ENCODE data around the gene KLK15. TPM values are rescaled to one million over a fixed set of nuclear protein-coding genes. Genes with fewer than 3 reads are reported as not detected.
"Not testable (repeated sequence)": the region's sequence is repeated elsewhere in the genome, so short reads cannot be mapped to it uniquely, and the experiment has no call there.

The KLK15 gene
- total RNA-seq, 1 donor from 2014 or later = not detected

DNA sequence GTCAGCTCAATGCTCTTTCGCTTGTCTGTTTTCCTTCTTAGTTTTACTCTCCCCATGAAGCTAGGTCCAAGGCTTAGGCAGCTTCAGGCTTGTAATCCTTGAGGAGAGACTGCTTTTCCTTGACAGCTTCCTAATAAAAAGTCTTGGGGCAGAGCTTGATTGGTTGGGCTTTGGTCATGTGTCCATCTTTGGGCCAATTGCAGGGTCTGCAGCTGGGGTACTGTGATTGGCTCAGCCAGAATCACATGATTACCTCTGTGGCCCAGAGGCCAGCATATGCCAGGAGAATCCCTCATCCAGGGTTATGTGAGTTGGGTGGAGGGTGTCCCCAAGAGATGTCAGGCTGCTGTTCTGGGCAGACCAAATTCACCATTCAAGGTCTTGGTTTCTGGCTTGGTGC lies 17.9 kb downstream of the KLK15 start:
- TF ChIP-seq, protein P1, sequence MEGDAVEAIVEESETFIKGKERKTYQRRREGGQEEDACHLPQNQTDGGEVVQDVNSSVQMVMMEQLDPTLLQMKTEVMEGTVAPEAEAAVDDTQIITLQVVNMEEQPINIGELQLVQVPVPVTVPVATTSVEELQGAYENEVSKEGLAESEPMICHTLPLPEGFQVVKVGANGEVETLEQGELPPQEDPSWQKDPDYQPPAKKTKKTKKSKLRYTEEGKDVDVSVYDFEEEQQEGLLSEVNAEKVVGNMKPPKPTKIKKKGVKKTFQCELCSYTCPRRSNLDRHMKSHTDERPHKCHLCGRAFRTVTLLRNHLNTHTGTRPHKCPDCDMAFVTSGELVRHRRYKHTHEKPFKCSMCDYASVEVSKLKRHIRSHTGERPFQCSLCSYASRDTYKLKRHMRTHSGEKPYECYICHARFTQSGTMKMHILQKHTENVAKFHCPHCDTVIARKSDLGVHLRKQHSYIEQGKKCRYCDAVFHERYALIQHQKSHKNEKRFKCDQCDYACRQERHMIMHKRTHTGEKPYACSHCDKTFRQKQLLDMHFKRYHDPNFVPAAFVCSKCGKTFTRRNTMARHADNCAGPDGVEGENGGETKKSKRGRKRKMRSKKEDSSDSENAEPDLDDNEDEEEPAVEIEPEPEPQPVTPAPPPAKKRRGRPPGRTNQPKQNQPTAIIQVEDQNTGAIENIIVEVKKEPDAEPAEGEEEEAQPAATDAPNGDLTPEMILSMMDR (conservative IDR thresholded peaks at IDR 0.05) = no peak
- DNase-seq (ENCODE audit: low read depth, low spot score) = no peak
- peaks cover 13% of the 10 kb centered on the region for H3K9me3 Mint-ChIP-seq
- no peak overlapping the region for H3K27ac Mint-ChIP-seq (ENCODE audit: unreplicated experiment)
- H3K4me3 Mint-ChIP-seq = no peak overlapping the region
- H3K27me3 Mint-ChIP-seq (ENCODE audit: low read depth) = peaks cover 86% of the 10 kb centered on the region
- H3K36me3 Mint-ChIP-seq (ENCODE audit: low read depth) = no peaks in the 10 kb centered on the region
- peaks cover 9% of the 10 kb centered on the region for H3K4me1 Mint-ChIP-seq

DNA sequence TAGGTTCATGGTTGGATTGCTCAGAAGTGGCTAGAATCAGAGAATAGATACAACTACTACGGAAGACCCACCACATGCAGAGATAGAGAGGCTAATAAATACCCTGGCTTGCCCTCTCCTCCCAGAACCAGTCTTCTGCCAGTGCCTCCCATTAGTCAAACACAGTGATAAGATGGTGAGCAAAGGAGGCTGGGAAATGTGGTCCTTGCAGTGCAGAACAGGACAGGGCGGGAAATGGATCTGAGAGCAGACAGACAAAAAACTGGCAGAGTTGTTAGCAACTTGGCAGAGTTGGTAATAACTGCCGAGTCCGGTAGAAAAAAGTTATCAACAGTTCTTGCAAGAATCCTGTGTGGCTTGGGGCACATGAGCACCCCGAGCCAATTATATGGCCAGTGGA lies 18.5 kb downstream of the KLK15 start:
- Mint-ChIP-seq H3K4me3 (no peak overlapping the region), H3K4me1 (peaks cover 5% of the 10 kb centered on the region), H3K27ac (ENCODE audit: unreplicated experiment) (no peak overlapping the region), H3K27me3 (ENCODE audit: low read depth) (peaks cover 83% of the 10 kb centered on the region), H3K9me3 (peaks cover 15% of the 10 kb centered on the region), H3K36me3 (ENCODE audit: low read depth) (no peaks in the 10 kb centered on the region)
- DNase-seq (ENCODE audit: low read depth, low spot score) = no peak
- TF ChIP-seq, protein P1 (conservative IDR thresholded peaks at IDR 0.05) = no peak

DNA sequence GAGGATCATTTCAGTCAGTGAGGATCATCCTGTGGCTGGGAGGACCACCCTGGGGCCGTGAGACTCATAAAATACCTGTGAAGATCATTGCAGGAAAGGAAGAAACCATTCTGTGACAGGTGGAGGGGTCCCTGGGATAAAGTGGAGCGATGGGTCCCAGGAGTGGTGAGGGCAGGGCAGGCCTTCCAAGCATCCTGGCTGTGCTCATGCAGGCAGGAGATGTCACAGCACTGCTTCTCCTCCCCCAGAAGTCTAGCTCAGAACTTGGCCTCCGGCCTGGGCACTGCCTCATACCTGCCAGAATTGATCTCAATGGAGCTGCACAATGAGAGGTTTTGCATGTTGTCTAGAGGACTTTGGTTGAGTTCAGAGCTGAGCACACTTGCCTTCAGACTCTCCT lies 20.9 kb downstream of the KLK15 start:
- TF ChIP-seq, protein P1 (conservative IDR thresholded peaks at IDR 0.05) = no peak
- Mint-ChIP-seq H3K36me3 (ENCODE audit: low read depth) (no peaks in the 10 kb centered on the region), H3K4me1 (peaks cover under 1% of the 10 kb centered on the region), H3K27me3 (ENCODE audit: low read depth) (peaks cover 77% of the 10 kb centered on the region), H3K9me3 (peaks cover 15% of the 10 kb centered on the region), H3K27ac (ENCODE audit: unreplicated experiment) (no peak overlapping the region), H3K4me3 (no peak overlapping the region)
- no peak for DNase-seq (ENCODE audit: low read depth, low spot score)

DNA sequence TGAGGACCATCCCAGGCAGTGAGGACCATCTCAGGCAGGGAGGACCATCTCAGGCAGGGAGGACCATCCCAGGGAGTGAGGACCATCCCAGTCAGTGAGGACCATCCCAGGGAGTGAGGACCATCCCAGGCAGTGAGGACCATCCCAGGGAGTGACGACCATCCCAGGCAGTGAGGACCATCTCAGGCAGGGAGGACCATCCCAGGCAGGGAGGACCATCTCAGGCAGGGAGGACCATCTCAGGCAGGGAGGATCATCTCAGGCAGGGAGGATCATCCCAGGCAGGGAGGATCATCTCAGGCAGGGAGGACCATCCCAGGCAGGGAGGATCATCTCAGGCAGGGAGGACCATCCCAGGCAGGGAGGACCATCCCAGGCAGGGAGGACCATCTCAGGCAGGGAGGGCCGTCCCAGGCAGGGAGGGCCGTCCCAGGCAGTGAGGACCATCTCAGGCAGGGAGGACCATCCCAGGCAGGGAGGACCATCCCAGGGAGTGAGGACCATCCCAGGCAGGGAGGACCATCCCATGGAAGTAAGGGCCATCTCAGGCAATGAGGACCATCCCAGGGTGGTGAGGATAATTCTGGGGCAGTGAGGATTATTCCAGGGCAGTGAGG lies 21.6 kb downstream of the KLK15 start:
- Mint-ChIP-seq H3K9me3 (peaks cover 15% of the 10 kb centered on the region), H3K27me3 (ENCODE audit: low read depth) (peaks cover 77% of the 10 kb centered on the region)
- not testable (repeated sequence) for H3K4me3 Mint-ChIP-seq; H3K4me1 Mint-ChIP-seq; DNase-seq (ENCODE audit: low read depth, low spot score); H3K36me3 Mint-ChIP-seq (ENCODE audit: low read depth); H3K27ac Mint-ChIP-seq (ENCODE audit: unreplicated experiment)

DNA sequence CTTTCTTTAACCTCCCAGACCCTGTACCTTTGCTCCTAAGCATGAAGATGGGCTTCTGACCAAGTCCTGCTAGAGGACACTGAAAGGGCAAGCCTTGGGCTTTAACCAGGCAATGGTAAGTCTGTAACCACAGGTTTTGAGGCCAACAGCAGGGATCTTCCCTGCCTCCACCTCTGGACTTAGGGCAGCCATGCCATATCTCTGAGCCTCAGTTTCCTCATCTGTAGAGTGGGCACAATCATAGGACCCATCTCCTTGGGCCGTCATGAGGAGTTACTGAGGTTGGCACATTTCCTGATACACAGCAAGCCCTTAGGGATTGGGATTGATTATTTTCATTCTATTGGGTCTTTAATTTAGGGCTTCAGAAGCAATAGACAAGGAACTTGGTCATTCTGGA lies 24.5 kb downstream of the KLK15 start:
- TF ChIP-seq, protein P1 (conservative IDR thresholded peaks at IDR 0.05) = no peak
- H3K4me1 Mint-ChIP-seq = peaks cover 23% of the 10 kb centered on the region
- H3K36me3 Mint-ChIP-seq (ENCODE audit: low read depth) = peaks cover 8% of the 10 kb centered on the region
- H3K27ac Mint-ChIP-seq (ENCODE audit: unreplicated experiment) = no peak overlapping the region
- H3K9me3 Mint-ChIP-seq = peaks cover 4% of the 10 kb centered on the region
- H3K4me3 Mint-ChIP-seq = no peak overlapping the region
- peaks cover 60% of the 10 kb centered on the region for H3K27me3 Mint-ChIP-seq (ENCODE audit: low read depth)
- no peak for DNase-seq (ENCODE audit: low read depth, low spot score)

DNA sequence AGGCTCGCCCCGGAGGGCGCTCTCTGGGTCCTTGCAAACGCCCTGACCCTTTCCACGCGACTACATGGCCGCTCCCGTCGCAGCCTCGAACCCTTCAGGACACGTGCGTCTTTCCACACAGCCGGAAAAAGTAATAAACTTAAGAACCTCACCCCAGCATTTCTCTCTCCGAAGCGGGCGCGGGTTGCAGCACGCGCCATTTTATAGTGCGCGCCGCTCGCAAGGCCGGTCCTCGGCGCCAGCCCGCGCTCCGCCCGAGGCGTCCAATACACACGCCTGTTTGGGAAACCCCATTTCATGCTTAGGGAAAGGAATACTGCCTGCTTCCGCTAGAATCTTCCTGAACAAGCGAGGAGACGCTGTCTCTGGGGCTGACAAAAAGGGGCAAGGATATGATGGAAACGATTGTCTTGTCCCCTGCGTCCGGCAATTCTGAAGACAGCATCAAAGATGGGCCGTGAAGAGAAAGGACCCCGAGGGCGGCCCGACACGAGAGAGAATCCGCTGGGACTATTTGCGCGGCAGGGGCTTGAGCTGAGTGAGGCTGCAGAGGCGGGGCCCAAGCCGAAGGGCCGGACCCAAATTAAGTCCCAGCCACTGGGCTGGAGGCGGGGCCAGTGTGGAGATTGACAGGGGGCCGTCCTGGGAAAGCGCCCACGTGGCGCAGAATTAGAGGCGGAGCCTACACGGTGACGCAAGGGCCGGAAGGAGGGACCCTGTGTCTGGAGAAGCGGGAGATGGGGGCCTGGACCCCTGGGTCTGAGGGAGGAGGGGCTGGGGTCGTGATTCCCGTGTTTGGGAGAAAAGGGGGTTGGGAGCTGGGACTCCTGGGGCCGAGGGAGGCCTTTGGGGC lies 28.7 kb downstream of the KLK15 start:
- H3K4me1 Mint-ChIP-seq = peaks cover 50% of the 10 kb centered on the region
- TF ChIP-seq, protein P1 (conservative IDR thresholded peaks at IDR 0.05) = no peak
- H3K27ac Mint-ChIP-seq (ENCODE audit: unreplicated experiment) = peak overlapping the region; percentile 100
- H3K27me3 Mint-ChIP-seq (ENCODE audit: low read depth) = peaks cover 34% of the 10 kb centered on the region
- DNase-seq (ENCODE audit: low read depth, low spot score) = peak; percentile 97
- H3K4me3 Mint-ChIP-seq = peak overlapping the region; percentile 98
- no peaks in the 10 kb centered on the region for H3K9me3 Mint-ChIP-seq
- H3K36me3 Mint-ChIP-seq (ENCODE audit: low read depth) = peaks cover 32% of the 10 kb centered on the region

Measured in neural crest cell (in vitro differentiated cells).